Immature natural killer cell (primary cell): Measurements from ENCODE around the gene TMEM51. TPM values are rescaled to one million over a fixed set of nuclear protein-coding genes. Genes with fewer than 3 reads are reported as not detected.

Experiments used
- DNase-seq, 3 donors: peaks; one replicate each; pipeline ENCODE4 v3.0.0; 2022; ENCODE audit warnings: mixed read lengths in 1 of 3
- H3K27ac Mint-ChIP-seq, 6 donors: one replicate each; pipeline ENCODE4 v1.8.0; 2020; ENCODE audit warnings: mixed read lengths in 6 of 6, mild to moderate bottlenecking in 5 of 6, inconsistent platforms in 4 of 6, moderate library complexity in 3 of 6
- H3K27me3 Mint-ChIP-seq, 3 donors: one replicate each; pipeline ENCODE4 v1.8.0; 2020 to 2021; ENCODE audit warnings: low read depth in 3 of 3, mild to moderate bottlenecking in 3 of 3, mixed read lengths in 3 of 3, moderate library complexity in 3 of 3, inconsistent platforms in 1 of 3
- H3K36me3 Mint-ChIP-seq, 3 donors: one replicate each; pipeline ENCODE4 v1.8.0; 2020; ENCODE audit warnings: mixed read lengths in 3 of 3, inconsistent platforms in 2 of 3, mild to moderate bottlenecking in 2 of 3
- H3K4me1 Mint-ChIP-seq, 2 donors: one replicate each; pipeline ENCODE4 v1.8.0; 2020; ENCODE audit warnings: inconsistent platforms in 2 of 2, mild to moderate bottlenecking in 2 of 2, mixed read lengths in 2 of 2, moderate library complexity in 1 of 2
- H3K4me3 Mint-ChIP-seq, 5 donors: one replicate each; pipeline ENCODE4 v1.8.0; 2020; ENCODE audit warnings: mild to moderate bottlenecking in 5 of 5, mixed read lengths in 5 of 5, inconsistent platforms in 3 of 5, moderate library complexity in 3 of 5
- H3K9me3 Mint-ChIP-seq, 6 donors: one replicate each; pipeline ENCODE4 v1.8.0; 2020; ENCODE audit warnings: mild to moderate bottlenecking in 6 of 6, mixed read lengths in 6 of 6, inconsistent platforms in 4 of 6, moderate library complexity in 3 of 6
- polyA plus RNA-seq, 3 donors: library from polyadenylated mRNA; unstranded; fragments of 300-500 nt; fragmentation: Illumina TruSeq; gene quantifications; one replicate each; pipeline ENCODE4 v1.2.3, GENCODE V29; 2021

TMEM51 gene
- polyA plus RNA-seq, 3 donors from 2014 or later = not detected

GRCh38 chr1:15207829-15208429, 54.4 kb downstream of the TMEM51 start:
- Mint-ChIP-seq H3K9me3 (no peaks in the 10 kb centered on the region), H3K4me1 (no peaks in the 10 kb centered on the region), H3K4me3 (no peak overlapping the region)

GRCh38 chr1:15210651-15211375, 57.3 kb downstream of the TMEM51 start:
- H3K36me3 Mint-ChIP-seq = no peaks in the 10 kb centered on the region
- no peaks in the 10 kb centered on the region for H3K4me1 Mint-ChIP-seq
- H3K27ac Mint-ChIP-seq = no peak overlapping the region
- DNase-seq = no peak
- H3K4me3 Mint-ChIP-seq = no peak overlapping the region
- no peaks in the 10 kb centered on the region for H3K9me3 Mint-ChIP-seq
- H3K27me3 Mint-ChIP-seq = peaks cover 2 to 4% (median 4%) of the 10 kb centered on the region in 3 donors

More at GRCh38 chr1:15207829-15208429, 54.4 kb downstream of the TMEM51 start:
- Mint-ChIP-seq H3K36me3 (no peaks in the 10 kb centered on the region), H3K27me3 (peaks cover 0 to 7% (median 4%) of the 10 kb centered on the region in 3 donors), H3K27ac (no peak overlapping the region)
- DNase-seq = no peak

- H3K4me1 Mint-ChIP-seq = no peaks in the 10 kb centered on the region
- H3K36me3 Mint-ChIP-seq = no peaks in the 10 kb centered on the region
- H3K27ac Mint-ChIP-seq = no peak overlapping the region
- DNase-seq = no peak
- no peaks in the 10 kb centered on the region for H3K9me3 Mint-ChIP-seq
- peaks cover 2 to 4% (median 4%) of the 10 kb centered on the region in 3 donors for H3K27me3 Mint-ChIP-seq
- H3K4me3 Mint-ChIP-seq = no peak overlapping the region
Measured at GRCh38 chr1:15211424-15211823, 57.9 kb downstream of the TMEM51 start.

- Mint-ChIP-seq H3K36me3 (no peaks in the 10 kb centered on the region), H3K27me3 (peaks cover 2 to 4% (median 4%) of the 10 kb centered on the region in 3 donors), H3K4me3 (no peak overlapping the region), H3K9me3 (no peaks in the 10 kb centered on the region), H3K4me1 (peaks cover 5 to 7% of the 10 kb centered on the region in 2 donors), H3K27ac (no peak overlapping the region)
- no peak for DNase-seq
Measured at GRCh38 chr1:15212216-15212953, 58.8 kb downstream of the TMEM51 start.

GRCh38 chr1:15212954-15213291, 59.4 kb downstream of the TMEM51 start:
- Mint-ChIP-seq H3K9me3 (no peaks in the 10 kb centered on the region), H3K36me3 (no peaks in the 10 kb centered on the region), H3K27me3 (peaks cover 0 to 4% (median 2%) of the 10 kb centered on the region in 3 donors), H3K4me3 (no peak overlapping the region), H3K27ac (no peak overlapping the region), H3K4me1 (peaks cover 10 to 12% of the 10 kb centered on the region in 2 donors)
- no peak for DNase-seq

- no peak overlapping the region for H3K27ac Mint-ChIP-seq
- H3K36me3 Mint-ChIP-seq = no peaks in the 10 kb centered on the region
- H3K4me3 Mint-ChIP-seq = no peak overlapping the region
- H3K27me3 Mint-ChIP-seq = peaks cover 2 to 5% (median 2%) of the 10 kb centered on the region in 3 donors
- H3K9me3 Mint-ChIP-seq = no peaks in the 10 kb centered on the region
- H3K4me1 Mint-ChIP-seq = peaks cover 15 to 17% of the 10 kb centered on the region in 2 donors
- no peak for DNase-seq
Measured at GRCh38 chr1:15213341-15213821, 59.8 kb downstream of the TMEM51 start.

GRCh38 chr1:15214527-15214926, 61.0 kb downstream of the TMEM51 start:
- H3K27ac Mint-ChIP-seq = no peak overlapping the region
- H3K27me3 Mint-ChIP-seq = peaks cover 2 to 4% (median 3%) of the 10 kb centered on the region in 3 donors
- H3K36me3 Mint-ChIP-seq = no peaks in the 10 kb centered on the region
- no peak overlapping the region for H3K4me3 Mint-ChIP-seq
- no peak for DNase-seq
- H3K9me3 Mint-ChIP-seq = no peaks in the 10 kb centered on the region
- peaks cover 25% of the 10 kb centered on the region in 2 donors for H3K4me1 Mint-ChIP-seq

- Mint-ChIP-seq H3K36me3 (no peaks in the 10 kb centered on the region), H3K4me1 (peaks cover 25 to 26% of the 10 kb centered on the region in 2 donors), H3K27me3 (peaks cover 2 to 4% (median 3%) of the 10 kb centered on the region in 3 donors), H3K9me3 (no peaks in the 10 kb centered on the region), H3K4me3 (no peak overlapping the region), H3K27ac (no peak overlapping the region)
- no peak for DNase-seq
Measured at GRCh38 chr1:15215116-15215515, 61.6 kb downstream of the TMEM51 start.

- peaks cover 3 to 4% (median 3%) of the 10 kb centered on the region in 3 donors for H3K27me3 Mint-ChIP-seq
- no peaks in the 10 kb centered on the region for H3K36me3 Mint-ChIP-seq
- no peaks in the 10 kb centered on the region for H3K9me3 Mint-ChIP-seq
- H3K4me1 Mint-ChIP-seq = peaks cover 25 to 26% of the 10 kb centered on the region in 2 donors
- no peak for DNase-seq
- H3K4me3 Mint-ChIP-seq = peak overlapping the region in 4 of 5 donors; percentile 11 to 50 (median 46)
- H3K27ac Mint-ChIP-seq = peak overlapping the region in 1 of 6 donors; percentile 25
Measured at GRCh38 chr1:15217654-15218053, 64.1 kb downstream of the TMEM51 start.

GRCh38 chr1:15218287-15219279, 65.0 kb downstream of the TMEM51 start:
- peak; percentile 28 to 50 (median 36) for DNase-seq

GRCh38 chr1:15219280-15220023, 65.9 kb downstream of the TMEM51 start:
- no peak for DNase-seq
- peaks cover 25 to 26% of the 10 kb centered on the region in 2 donors for H3K4me1 Mint-ChIP-seq
- no peaks in the 10 kb centered on the region for H3K9me3 Mint-ChIP-seq
- H3K27ac Mint-ChIP-seq = peak overlapping the region in 1 of 6 donors; percentile 62
- H3K4me3 Mint-ChIP-seq = no peak overlapping the region
- H3K27me3 Mint-ChIP-seq = peaks cover 3 to 5% (median 4%) of the 10 kb centered on the region in 3 donors
- no peaks in the 10 kb centered on the region for H3K36me3 Mint-ChIP-seq

More at GRCh38 chr1:15218287-15219279, 65.0 kb downstream of the TMEM51 start:
- Mint-ChIP-seq H3K27me3 (peaks cover 2 to 4% (median 3%) of the 10 kb centered on the region in 3 donors), H3K9me3 (no peaks in the 10 kb centered on the region), H3K36me3 (no peaks in the 10 kb centered on the region), H3K4me1 (peaks cover 25 to 26% of the 10 kb centered on the region in 2 donors), H3K4me3 (peak overlapping the region; percentile 5 to 50 (median 44)), H3K27ac (peak overlapping the region in 3 of 6 donors; percentile 50 to 62 (median 50))

GRCh38 chr1:15220024-15220392, 66.5 kb downstream of the TMEM51 start:
- peak overlapping the region in 1 of 5 donors; percentile 21 for H3K4me3 Mint-ChIP-seq
- H3K36me3 Mint-ChIP-seq = no peaks in the 10 kb centered on the region
- peak overlapping the region in 1 of 6 donors; percentile 62 for H3K27ac Mint-ChIP-seq
- no peaks in the 10 kb centered on the region for H3K9me3 Mint-ChIP-seq
- no peak for DNase-seq
- peaks cover 25 to 26% of the 10 kb centered on the region in 2 donors for H3K4me1 Mint-ChIP-seq
- H3K27me3 Mint-ChIP-seq = peaks cover 3 to 5% (median 4%) of the 10 kb centered on the region in 3 donors
